GM23338 (cell line): ENCODE results near the gene RAG1. TPM values are rescaled to one million over a fixed set of nuclear protein-coding genes. Genes with fewer than 3 reads are reported as not detected.

Source experiments
- ATAC-seq: fragments of 200-7000 bp; cut with Tn5 transposase; 3 replicates; pipeline ENCODE4 v1.9.1; 2020
- DNase-seq: peaks from one replicate; pipeline ENCODE4 v3.0.0-alpha.2; 2015; ENCODE audit warnings: low spot score
- H2AFZ ChIP-seq: fragments of 200-600 bp; sonication (generic); 2 replicates; pipeline ENCODE4 v1.8.0; 2016; ENCODE audit warnings: antibody characterized with exemption, mild to moderate bottlenecking, moderate library complexity
- H3F3A ChIP-seq: fragments of 200-600 bp; sonication (generic); replicated peaks from 2 replicates; pipeline ENCODE4 v1.8.0; 2017; ENCODE audit warnings: antibody characterized with exemption, mixed run types, low read depth
- H3K27ac ChIP-seq: fragments of 200-600 bp; sonication (generic); 2 replicates; pipeline ENCODE4 v1.6.1; 2016; ENCODE audit warnings: low read depth
- H3K27me3 ChIP-seq: fragments of 200-600 bp; sonication (generic); 2 replicates; pipeline ENCODE4 v1.8.0; 2016; ENCODE audit warnings: mild to moderate bottlenecking, mixed run types, moderate library complexity; ENCODE audit not compliant: insufficient read depth
- H3K36me3 ChIP-seq: fragments of 200-600 bp; sonication (generic); 2 replicates; pipeline ENCODE4 v1.8.0; 2016; ENCODE audit warnings: mild to moderate bottlenecking; ENCODE audit not compliant: insufficient read depth
- H3K4me1 ChIP-seq: fragments of 200-600 bp; sonication (generic); 2 replicates; pipeline ENCODE4 v1.8.0; 2016; ENCODE audit warnings: mild to moderate bottlenecking, moderate library complexity; ENCODE audit not compliant: insufficient read depth
- H3K4me2 ChIP-seq: fragments of 200-600 bp; sonication (generic); 2 replicates; pipeline ENCODE4 v1.7.1; 2017; ENCODE audit warnings: mixed run types
- H3K4me3 ChIP-seq: fragments of 200-600 bp; sonication (generic); 2 replicates; pipeline ENCODE4 v1.6.1; 2016; ENCODE audit warnings: mixed run types
- H3K79me2 ChIP-seq: fragments of 200-600 bp; sonication (generic); replicated peaks from 2 replicates; pipeline ENCODE4 v1.8.0; 2017; ENCODE audit warnings: mild to moderate bottlenecking; ENCODE audit not compliant: insufficient read depth
- H3K9me2 ChIP-seq: fragments of 200-600 bp; sonication (generic); 2 replicates; pipeline ENCODE4 v1.8.0; 2017; ENCODE audit not compliant: insufficient read depth
- H4K20me1 ChIP-seq: fragments of 200-600 bp; sonication (generic); replicated peaks from 2 replicates; pipeline ENCODE4 v1.8.0; 2017; ENCODE audit warnings: mild to moderate bottlenecking; ENCODE audit not compliant: insufficient read depth
- H3K27ac Mint-ChIP-seq: 2 replicates; pipeline ENCODE4 v1.8.0; 2020; ENCODE audit warnings: inconsistent platforms, mild to moderate bottlenecking, moderate library complexity, mixed read lengths
- H3K27me3 Mint-ChIP-seq: 3 replicates; pipeline ENCODE4 v1.8.0; 2022; ENCODE audit warnings: low read depth, mild to moderate bottlenecking, moderate library complexity, mixed read lengths, inconsistent platforms; ENCODE audit not compliant: insufficient read depth, poor library complexity
- H3K36me3 Mint-ChIP-seq: 3 replicates; pipeline ENCODE4 v1.8.0; 2021; ENCODE audit warnings: low read depth, mild to moderate bottlenecking, inconsistent platforms, moderate library complexity, mixed read lengths
- H3K4me1 Mint-ChIP-seq: 3 replicates; pipeline ENCODE4 v1.8.0; 2020; ENCODE audit warnings: mild to moderate bottlenecking, inconsistent platforms, mixed read lengths
- H3K4me3 Mint-ChIP-seq: 3 replicates; pipeline ENCODE4 v1.8.0; 2021; ENCODE audit warnings: moderate library complexity, mild to moderate bottlenecking, inconsistent platforms, mixed read lengths
- H3K9me3 Mint-ChIP-seq: 3 replicates; pipeline ENCODE4 v1.8.0; 2020; ENCODE audit warnings: moderate library complexity, mild to moderate bottlenecking, inconsistent platforms, mixed read lengths
- CREB1 ChIP-seq: fragments of 250-450 bp; sonication (Bioruptor Pico); IDR thresholded peaks from 2 replicates; pipeline ENCODE4 v1.5.0; 2020; ENCODE audit warnings: low read depth, mild to moderate bottlenecking, moderate library complexity
- EZH2phosphoT487 ChIP-seq: fragments of 200-600 bp; sonication (generic); IDR thresholded peaks from one replicate; pipeline ENCODE4 v1.8.1; 2018; ENCODE audit warnings: antibody characterized with exemption; ENCODE audit not compliant: unreplicated experiment
- JUNB ChIP-seq: IDR thresholded peaks from one replicate; pipeline ENCODE4 v1.6.1; 2016; ENCODE audit warnings: antibody characterized with exemption; ENCODE audit not compliant: unreplicated experiment
- NANOG ChIP-seq: IDR thresholded peaks from 2 replicates; pipeline ENCODE4 v1.6.1; 2016; ENCODE audit warnings: antibody characterized with exemption, borderline replicate concordance
- POLR2AphosphoS5 ChIP-seq: IDR thresholded peaks from 2 replicates; pipeline ENCODE4 v1.6.1; 2016; ENCODE audit warnings: antibody characterized with exemption, low read depth
- ZNF331 ChIP-seq: fragments of 250-450 bp; sonication (Bioruptor Pico); IDR thresholded peaks from 2 replicates; pipeline ENCODE4 v1.5.0; 2020; ENCODE audit warnings: low read depth, mild to moderate bottlenecking, moderate library complexity
- polyA plus RNA-seq: library from polyadenylated mRNA; unstranded; fragments of >200 nt; fragmentation: Nextera tagmentation; extraction: Ambion mirVana; gene quantifications from 2 replicates; pipeline ENCODE4 v1.2.1, GENCODE V29; 2016
- total RNA-seq: library from RNA; depleted of rRNA; stranded (reverse); fragments of >200 nt; shearing (Covaris generic); gene quantifications from 2 replicates; pipeline ENCODE4 v1.2.3, GENCODE V29; 2014
- TF ChIP-seq, protein P1 (sequence below): IDR thresholded peaks from one replicate; pipeline ENCODE4 v1.6.1; 2018; ENCODE audit warnings: antibody characterized with exemption; ENCODE audit not compliant: unreplicated experiment
- TF ChIP-seq, protein P2 (sequence below): IDR thresholded peaks from 2 replicates; pipeline ENCODE4 v1.6.1; 2016; ENCODE audit warnings: antibody characterized with exemption
- TF ChIP-seq, protein P3 (sequence below): fragments of 250-450 bp; sonication (Bioruptor Pico); IDR thresholded peaks from 2 replicates; pipeline ENCODE4 v1.5.0; 2020; ENCODE audit warnings: mild to moderate bottlenecking, moderate library complexity

Gene RAG1
- total and polyA plus RNA-seq, 2 experiments from 2014 or later, result 0.89 to 1.4 TPM

DNA sequence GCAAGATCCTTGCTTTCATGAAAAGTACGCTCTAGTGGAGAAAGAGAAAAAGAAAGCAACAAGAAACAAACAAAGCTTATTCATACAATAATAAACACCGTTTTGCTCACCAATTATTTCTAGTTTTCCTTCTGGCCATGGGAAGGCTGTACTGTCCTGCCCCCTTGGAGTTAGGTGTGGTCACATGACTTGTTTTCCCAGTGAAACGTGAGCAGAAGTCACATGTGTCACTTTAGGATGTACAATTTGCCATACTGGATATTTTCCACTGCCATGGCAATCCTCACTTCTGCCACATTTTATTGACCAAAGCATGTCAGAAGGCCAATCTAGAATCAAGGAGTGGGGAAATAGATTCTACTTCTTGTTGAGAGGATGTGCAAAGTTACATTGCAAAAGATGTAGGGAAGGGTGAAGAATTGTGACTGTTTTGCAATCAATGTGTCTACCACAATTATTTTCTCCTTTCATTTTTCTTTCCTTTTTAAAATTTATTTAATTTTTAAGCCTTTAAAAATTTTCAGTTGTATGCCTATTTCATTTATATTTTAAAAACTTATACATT, 33.4 kb upstream of the RAG1 start:
- ATAC-seq, result no peak
- Mint-ChIP-seq H3K27me3 (no peaks in the 10 kb centered on the region), H3K4me3 (no peak overlapping the region), H3K27ac (no peak overlapping the region), H3K9me3 (no peaks in the 10 kb centered on the region), H3K4me1 (no peaks in the 10 kb centered on the region), H3K36me3 (no peaks in the 10 kb centered on the region)
- Histone ChIP-seq H3K27ac (no peak overlapping the region), H3F3A (no peaks in the 10 kb centered on the region), H3K27me3 (no peaks in the 10 kb centered on the region), H3K9me2 (no peaks in the 10 kb centered on the region), H4K20me1 (no peaks in the 10 kb centered on the region), H3K4me2 (no peak overlapping the region), H3K79me2 (no peaks in the 10 kb centered on the region), H3K36me3 (no peaks in the 10 kb centered on the region), H2AFZ (no peak overlapping the region), H3K4me3 (no peak overlapping the region), H3K4me1 (no peaks in the 10 kb centered on the region)
- TF ChIP-seq EZH2phosphoT487 (no peak), NANOG (no peak), JUNB (no peak), ZNF331 (CRISPR knock-in tag) (no peak), POLR2AphosphoS5 (no peak), CREB1 (CRISPR knock-in tag) (no peak)
- TF ChIP-seq, protein P1, sequence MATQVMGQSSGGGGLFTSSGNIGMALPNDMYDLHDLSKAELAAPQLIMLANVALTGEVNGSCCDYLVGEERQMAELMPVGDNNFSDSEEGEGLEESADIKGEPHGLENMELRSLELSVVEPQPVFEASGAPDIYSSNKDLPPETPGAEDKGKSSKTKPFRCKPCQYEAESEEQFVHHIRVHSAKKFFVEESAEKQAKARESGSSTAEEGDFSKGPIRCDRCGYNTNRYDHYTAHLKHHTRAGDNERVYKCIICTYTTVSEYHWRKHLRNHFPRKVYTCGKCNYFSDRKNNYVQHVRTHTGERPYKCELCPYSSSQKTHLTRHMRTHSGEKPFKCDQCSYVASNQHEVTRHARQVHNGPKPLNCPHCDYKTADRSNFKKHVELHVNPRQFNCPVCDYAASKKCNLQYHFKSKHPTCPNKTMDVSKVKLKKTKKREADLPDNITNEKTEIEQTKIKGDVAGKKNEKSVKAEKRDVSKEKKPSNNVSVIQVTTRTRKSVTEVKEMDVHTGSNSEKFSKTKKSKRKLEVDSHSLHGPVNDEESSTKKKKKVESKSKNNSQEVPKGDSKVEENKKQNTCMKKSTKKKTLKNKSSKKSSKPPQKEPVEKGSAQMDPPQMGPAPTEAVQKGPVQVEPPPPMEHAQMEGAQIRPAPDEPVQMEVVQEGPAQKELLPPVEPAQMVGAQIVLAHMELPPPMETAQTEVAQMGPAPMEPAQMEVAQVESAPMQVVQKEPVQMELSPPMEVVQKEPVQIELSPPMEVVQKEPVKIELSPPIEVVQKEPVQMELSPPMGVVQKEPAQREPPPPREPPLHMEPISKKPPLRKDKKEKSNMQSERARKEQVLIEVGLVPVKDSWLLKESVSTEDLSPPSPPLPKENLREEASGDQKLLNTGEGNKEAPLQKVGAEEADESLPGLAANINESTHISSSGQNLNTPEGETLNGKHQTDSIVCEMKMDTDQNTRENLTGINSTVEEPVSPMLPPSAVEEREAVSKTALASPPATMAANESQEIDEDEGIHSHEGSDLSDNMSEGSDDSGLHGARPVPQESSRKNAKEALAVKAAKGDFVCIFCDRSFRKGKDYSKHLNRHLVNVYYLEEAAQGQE, result no peak
- TF ChIP-seq, protein P2, sequence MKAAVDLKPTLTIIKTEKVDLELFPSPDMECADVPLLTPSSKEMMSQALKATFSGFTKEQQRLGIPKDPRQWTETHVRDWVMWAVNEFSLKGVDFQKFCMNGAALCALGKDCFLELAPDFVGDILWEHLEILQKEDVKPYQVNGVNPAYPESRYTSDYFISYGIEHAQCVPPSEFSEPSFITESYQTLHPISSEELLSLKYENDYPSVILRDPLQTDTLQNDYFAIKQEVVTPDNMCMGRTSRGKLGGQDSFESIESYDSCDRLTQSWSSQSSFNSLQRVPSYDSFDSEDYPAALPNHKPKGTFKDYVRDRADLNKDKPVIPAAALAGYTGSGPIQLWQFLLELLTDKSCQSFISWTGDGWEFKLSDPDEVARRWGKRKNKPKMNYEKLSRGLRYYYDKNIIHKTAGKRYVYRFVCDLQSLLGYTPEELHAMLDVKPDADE, result no peak
- TF ChIP-seq, protein P3, sequence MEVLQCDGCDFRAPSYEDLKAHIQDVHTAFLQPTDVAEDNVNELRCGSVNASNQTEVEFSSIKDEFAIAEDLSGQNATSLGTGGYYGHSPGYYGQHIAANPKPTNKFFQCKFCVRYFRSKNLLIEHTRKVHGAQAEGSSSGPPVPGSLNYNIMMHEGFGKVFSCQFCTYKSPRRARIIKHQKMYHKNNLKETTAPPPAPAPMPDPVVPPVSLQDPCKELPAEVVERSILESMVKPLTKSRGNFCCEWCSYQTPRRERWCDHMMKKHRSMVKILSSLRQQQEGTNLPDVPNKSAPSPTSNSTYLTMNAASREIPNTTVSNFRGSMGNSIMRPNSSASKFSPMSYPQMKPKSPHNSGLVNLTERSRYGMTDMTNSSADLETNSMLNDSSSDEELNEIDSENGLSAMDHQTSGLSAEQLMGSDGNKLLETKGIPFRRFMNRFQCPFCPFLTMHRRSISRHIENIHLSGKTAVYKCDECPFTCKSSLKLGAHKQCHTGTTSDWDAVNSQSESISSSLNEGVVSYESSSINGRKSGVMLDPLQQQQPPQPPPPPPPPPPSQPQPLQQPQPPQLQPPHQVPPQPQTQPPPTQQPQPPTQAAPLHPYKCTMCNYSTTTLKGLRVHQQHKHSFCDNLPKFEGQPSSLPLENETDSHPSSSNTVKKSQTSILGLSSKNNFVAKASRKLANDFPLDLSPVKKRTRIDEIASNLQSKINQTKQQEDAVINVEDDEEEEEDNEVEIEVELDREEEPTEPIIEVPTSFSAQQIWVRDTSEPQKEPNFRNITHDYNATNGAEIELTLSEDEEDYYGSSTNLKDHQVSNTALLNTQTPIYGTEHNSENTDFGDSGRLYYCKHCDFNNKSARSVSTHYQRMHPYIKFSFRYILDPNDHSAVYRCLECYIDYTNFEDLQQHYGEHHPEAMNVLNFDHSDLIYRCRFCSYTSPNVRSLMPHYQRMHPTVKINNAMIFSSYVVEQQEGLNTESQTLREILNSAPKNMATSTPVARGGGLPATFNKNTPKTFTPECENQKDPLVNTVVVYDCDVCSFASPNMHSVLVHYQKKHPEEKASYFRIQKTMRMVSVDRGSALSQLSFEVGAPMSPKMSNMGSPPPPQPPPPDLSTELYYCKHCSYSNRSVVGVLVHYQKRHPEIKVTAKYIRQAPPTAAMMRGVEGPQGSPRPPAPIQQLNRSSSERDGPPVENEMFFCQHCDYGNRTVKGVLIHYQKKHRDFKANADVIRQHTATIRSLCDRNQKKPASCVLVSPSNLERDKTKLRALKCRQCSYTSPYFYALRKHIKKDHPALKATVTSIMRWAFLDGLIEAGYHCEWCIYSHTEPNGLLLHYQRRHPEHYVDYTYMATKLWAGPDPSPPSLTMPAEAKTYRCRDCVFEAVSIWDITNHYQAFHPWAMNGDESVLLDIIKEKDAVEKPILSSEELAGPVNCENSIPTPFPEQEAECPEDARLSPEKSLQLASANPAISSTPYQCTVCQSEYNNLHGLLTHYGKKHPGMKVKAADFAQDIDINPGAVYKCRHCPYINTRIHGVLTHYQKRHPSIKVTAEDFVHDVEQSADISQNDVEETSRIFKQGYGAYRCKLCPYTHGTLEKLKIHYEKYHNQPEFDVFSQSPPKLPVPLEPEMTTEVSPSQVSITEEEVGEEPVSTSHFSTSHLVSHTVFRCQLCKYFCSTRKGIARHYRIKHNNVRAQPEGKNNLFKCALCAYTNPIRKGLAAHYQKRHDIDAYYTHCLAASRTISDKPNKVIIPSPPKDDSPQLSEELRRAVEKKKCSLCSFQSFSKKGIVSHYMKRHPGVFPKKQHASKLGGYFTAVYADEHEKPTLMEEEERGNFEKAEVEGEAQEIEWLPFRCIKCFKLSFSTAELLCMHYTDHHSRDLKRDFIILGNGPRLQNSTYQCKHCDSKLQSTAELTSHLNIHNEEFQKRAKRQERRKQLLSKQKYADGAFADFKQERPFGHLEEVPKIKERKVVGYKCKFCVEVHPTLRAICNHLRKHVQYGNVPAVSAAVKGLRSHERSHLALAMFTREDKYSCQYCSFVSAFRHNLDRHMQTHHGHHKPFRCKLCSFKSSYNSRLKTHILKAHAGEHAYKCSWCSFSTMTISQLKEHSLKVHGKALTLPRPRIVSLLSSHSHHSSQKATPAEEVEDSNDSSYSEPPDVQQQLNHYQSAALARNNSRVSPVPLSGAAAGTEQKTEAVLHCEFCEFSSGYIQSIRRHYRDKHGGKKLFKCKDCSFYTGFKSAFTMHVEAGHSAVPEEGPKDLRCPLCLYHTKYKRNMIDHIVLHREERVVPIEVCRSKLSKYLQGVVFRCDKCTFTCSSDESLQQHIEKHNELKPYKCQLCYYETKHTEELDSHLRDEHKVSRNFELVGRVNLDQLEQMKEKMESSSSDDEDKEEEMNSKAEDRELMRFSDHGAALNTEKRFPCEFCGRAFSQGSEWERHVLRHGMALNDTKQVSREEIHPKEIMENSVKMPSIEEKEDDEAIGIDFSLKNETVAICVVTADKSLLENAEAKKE (CRISPR knock-in tag), result no peak
- DNase-seq, result no peak
